Activated T-cell treated with anti-CD3 and anti-CD28 coated beads, Interleukin-2, amount 50 U/mL, for 4 hours (primary cell): ENCODE results near the gene UQCC3. TPM values are rescaled to one million over a fixed set of nuclear protein-coding genes. Genes with fewer than 3 reads are reported as not detected.
"Not testable (repeated sequence)": the region's sequence is repeated elsewhere in the genome, so short reads cannot be mapped to it uniquely, and the experiment has no call there.

Experiments
- ATAC-seq, 2 donors: fragments of 200-7000 bp; cut with Tn5 transposase; one replicate each; pipeline ENCODE4 v1.10.0; 2021
- DNase-seq: peaks from one replicate; pipeline ENCODE4 v3.0.0-alpha.2; 2020
- H3K27me3 Mint-ChIP-seq: one replicate; pipeline ENCODE4 v1.8.0; 2021; ENCODE audit warnings: low read depth, mixed read lengths
- H3K36me3 Mint-ChIP-seq: one replicate; pipeline ENCODE4 v1.8.0; 2022; ENCODE audit warnings: mixed read lengths; ENCODE audit not compliant: insufficient read depth
- H3K4me1 Mint-ChIP-seq: one replicate; pipeline ENCODE4 v1.8.0; 2021; ENCODE audit warnings: low read depth, mixed read lengths
- H3K4me3 Mint-ChIP-seq: one replicate; pipeline ENCODE4 v1.8.0; 2021; ENCODE audit warnings: mild to moderate bottlenecking, moderate library complexity, mixed read lengths
- H3K9me3 Mint-ChIP-seq: one replicate; pipeline ENCODE4 v1.8.0; 2021; ENCODE audit warnings: mixed read lengths
- total RNA-seq, 3 donors: library from RNA; stranded (reverse); gene quantifications; one replicate each; pipeline ENCODE4 v1.2.1, GENCODE V29; 2021

UQCC3 gene
- total RNA-seq, 3 donors from 2014 or later, result 9.4 to 14.6 (median 10.6) TPM

DNA sequence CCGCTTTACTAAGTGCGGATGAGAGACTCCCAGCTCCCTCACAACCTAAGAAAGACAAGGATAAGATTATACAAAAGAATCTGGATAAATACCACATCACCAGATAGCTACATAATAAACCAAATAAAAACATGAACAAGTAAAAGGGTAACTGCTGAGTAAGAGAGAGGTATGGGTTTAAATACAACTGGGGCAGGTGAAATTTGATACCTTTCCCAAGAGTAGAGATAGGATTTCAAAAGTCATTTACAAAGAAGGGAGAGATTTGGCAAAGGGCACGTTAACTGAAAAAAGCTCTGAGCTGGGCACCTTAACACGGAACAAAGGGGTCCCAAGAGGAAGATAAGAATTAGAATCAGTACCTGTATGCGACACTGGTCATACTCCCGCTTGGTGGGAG is 5.7 kb downstream of the UQCC3 start:
- Mint-ChIP-seq H3K27me3 (no peaks in the 10 kb centered on the region), H3K4me1 (peaks cover 33% of the 10 kb centered on the region), H3K4me3 (peak overlapping the region; percentile 90), H3K36me3 (peaks cover 13% of the 10 kb centered on the region), H3K9me3 (no peaks in the 10 kb centered on the region)
- DNase-seq (no peak), ATAC-seq (no peak)

DNA sequence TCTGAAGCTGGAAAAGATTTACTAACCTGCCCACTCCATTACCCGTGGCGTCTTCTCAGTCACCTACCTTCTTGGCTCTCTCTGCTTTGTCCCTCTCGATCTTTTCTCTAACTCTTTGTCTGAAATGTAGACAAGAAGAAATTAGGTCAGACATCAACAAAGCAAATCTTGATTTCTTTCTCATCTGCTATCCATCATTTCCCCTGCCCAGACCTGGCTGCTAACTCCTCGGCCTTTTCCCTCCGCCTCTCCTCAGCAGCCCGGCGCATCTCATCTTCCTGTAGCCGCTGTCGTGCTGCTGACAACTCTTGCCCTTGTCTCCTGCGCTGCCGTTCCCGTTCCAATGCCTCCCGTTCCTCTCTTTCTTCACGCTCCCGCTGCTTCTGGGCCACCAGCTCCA is 6.2 kb downstream of the UQCC3 start:
- Mint-ChIP-seq H3K27me3 (no peaks in the 10 kb centered on the region), H3K9me3 (no peaks in the 10 kb centered on the region), H3K36me3 (peaks cover 13% of the 10 kb centered on the region), H3K4me1 (peaks cover 29% of the 10 kb centered on the region), H3K4me3 (peak overlapping the region; percentile 90)
- no peak for DNase-seq
- no peak for ATAC-seq

DNA sequence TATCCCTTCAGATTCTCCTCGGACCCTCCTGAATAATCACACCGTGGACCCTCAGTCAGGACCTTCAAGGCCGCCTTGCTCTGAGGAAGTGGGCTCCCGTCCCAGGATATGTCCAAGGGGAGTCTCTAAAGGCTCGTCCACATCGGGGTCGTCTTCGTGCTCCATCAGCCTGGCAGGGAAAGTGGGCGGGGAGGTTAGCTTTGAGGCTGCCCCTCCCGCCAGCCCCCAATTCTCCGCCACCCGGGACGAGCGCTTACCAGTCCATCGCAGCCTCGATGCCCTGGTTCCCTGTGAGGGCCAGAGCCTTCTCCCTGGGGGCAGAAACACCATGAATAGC is 6.9 kb downstream of the UQCC3 start:
- DNase-seq (no peak), ATAC-seq (no peak)
- Mint-ChIP-seq H3K9me3 (no peaks in the 10 kb centered on the region), H3K4me3 (peak overlapping the region; percentile 90), H3K36me3 (peaks cover 13% of the 10 kb centered on the region), H3K27me3 (no peaks in the 10 kb centered on the region), H3K4me1 (peaks cover 26% of the 10 kb centered on the region)

DNA sequence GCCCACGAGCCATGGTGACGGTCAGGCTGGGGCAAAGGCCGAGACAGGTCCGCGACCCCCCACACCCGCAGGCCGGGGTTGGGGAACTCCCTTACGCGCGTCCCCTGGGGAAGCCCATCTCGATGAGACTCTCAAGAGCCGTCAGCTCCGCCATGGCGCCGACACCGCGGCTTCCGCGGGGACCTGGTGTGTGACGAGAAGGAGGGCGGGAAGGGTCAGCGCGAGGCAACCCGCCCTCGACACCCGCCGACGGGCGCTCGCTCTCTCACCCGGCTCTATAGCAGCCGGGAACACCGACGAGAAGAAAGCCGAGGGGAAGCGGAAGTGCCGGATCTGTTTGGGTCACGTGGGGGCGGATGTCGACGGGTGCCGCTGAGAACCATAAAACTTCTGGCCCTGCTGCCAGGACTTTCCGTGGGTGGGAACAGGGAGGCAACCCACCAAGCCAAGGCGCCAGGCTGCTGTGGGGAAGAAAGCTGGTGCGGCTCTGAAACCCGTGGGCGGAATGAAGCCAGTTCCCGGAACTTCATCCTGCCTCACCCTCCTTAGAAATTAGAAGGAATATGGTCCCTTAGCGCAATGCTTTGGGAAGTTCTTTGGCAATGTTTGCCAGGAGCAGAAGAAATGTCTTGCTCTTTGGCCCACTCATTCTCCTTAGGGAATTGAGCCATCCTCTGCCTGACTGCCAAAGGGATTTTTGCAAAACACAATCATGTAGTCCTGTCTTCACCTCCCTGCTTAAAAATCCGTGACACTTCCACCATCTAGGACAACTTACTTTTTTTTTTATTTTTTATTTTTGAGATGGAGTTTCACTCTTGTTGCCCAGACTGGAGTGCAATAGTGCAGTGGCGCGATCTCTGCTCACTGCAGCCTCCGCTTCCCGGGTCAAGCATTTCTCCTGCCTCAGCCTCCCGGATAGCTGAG is 7.6 kb downstream of the UQCC3 start, which contains the start of gene UBXN1:
Gene UBXN1, minus strand, starts transcription at position 304 of the 927 bp plus-strand sequence. Its CDS starts 150 bp downstream, at position 154.
- Mint-ChIP-seq H3K36me3 (peaks cover 13% of the 10 kb centered on the region), H3K4me1 (peaks cover 26% of the 10 kb centered on the region), H3K9me3 (no peaks in the 10 kb centered on the region), H3K27me3 (no peaks in the 10 kb centered on the region), H3K4me3 (peak within 1 kb of the TSS; percentile 90)
- peak; percentile 86 to 90 for ATAC-seq
- DNase-seq, result peak; percentile 78

DNA sequence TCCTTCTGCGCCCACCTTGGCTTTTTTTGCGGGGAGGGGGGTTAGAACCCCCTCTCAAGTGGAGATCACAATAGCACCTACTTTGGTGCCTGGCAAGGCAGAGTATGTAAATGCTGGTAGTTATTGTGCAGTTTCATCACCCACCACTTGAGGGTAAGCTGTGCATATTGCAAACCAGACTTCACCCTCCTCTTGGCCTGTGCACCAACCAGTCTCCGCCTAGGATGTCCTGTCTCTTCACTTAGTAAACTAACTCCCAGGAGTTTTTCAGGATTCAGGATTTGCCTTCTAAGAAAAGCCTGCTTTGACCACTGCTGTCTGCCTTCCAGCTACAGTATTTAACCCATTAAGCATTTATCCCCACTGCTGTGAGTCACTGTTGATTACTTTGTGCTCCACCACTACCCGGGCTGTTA is 9.4 kb downstream of the UQCC3 start:
- H3K9me3 Mint-ChIP-seq, result no peaks in the 10 kb centered on the region
- ATAC-seq, result peak; percentile 64 to 70
- no peaks in the 10 kb centered on the region for H3K27me3 Mint-ChIP-seq
- no peak for DNase-seq
- H3K4me1 Mint-ChIP-seq, result peaks cover 25% of the 10 kb centered on the region
- H3K4me3 Mint-ChIP-seq, result peak overlapping the region; percentile 64
- peaks cover 11% of the 10 kb centered on the region for H3K36me3 Mint-ChIP-seq

DNA sequence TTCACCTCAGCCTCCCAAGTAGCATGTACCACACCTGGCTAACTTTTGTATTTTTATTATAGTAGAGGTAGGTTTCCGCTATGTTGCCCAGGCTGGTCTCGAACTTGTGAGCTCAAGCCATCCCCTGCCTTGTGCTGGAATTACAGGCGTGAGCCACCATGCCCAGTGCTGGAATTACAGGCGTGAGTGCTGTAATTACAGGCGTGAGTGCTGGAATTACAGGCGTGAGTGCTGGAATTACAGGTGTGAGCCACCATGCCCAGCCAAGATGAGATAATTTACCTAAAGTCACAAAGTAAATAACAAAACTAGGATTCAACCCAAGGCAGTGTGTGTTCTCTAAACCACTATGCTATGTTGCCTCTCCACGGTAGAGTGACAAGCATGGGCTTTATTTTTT is 11.0 kb downstream of the UQCC3 start:
- H3K36me3 Mint-ChIP-seq, result peaks cover 8% of the 10 kb centered on the region
- H3K4me1 Mint-ChIP-seq, result peaks cover 17% of the 10 kb centered on the region
- H3K4me3 Mint-ChIP-seq, result no peak overlapping the region
- H3K27me3 Mint-ChIP-seq, result no peaks in the 10 kb centered on the region
- DNase-seq (no peak), ATAC-seq (no peak)
- no peaks in the 10 kb centered on the region for H3K9me3 Mint-ChIP-seq

DNA sequence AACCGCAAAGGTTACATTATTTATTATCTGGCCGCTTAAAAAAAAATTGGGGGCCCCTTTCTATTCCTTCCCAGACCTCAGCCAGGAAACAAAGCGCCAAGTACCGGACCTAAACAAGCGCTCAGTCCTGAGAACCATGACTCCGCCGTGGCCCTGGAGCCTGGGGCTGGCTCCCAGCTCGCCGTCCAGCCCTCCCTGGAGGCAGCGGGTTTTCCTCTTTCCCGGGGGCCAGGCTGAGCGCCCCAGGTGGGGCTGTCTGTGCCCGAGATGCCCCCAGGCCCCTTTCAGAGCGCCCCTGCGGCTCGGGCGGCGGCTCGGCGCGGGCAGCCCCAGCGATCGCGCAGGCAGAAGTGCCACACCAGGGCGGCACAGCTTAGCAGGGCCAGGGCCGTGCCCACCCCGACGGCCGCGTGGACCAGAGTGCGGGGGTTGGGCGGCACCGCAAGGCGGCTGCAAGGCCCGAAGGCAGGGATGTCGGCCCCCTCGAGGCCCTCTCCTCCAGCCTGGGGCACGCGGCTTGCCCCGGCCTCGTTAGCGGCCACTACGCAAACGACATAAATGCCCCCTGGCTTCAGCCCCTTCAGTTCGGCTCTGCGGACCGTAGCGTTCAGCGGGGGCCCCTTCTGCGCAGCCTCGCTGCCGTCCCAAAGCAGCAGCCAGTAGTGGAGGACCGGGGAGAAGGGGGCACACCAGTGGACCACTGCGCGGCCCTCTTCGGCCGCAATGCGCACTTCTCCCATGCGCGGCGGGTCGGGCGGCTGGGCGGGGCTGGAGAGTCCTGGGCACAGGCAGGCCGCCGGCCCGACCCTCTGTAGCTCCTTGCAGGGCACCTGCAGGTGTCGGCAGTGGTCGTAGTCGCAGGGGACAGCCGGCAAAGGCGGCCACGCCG is 16.3 kb downstream of the UQCC3 start:
- peaks cover 14% of the 10 kb centered on the region for H3K36me3 Mint-ChIP-seq
- no peaks in the 10 kb centered on the region for H3K4me1 Mint-ChIP-seq
- H3K4me3 Mint-ChIP-seq, result no peak overlapping the region
- DNase-seq (no peak), ATAC-seq (peak in 1 of 2 donors; percentile 37)
- H3K27me3 Mint-ChIP-seq, result peaks cover 4% of the 10 kb centered on the region
- H3K9me3 Mint-ChIP-seq, result no peaks in the 10 kb centered on the region

DNA sequence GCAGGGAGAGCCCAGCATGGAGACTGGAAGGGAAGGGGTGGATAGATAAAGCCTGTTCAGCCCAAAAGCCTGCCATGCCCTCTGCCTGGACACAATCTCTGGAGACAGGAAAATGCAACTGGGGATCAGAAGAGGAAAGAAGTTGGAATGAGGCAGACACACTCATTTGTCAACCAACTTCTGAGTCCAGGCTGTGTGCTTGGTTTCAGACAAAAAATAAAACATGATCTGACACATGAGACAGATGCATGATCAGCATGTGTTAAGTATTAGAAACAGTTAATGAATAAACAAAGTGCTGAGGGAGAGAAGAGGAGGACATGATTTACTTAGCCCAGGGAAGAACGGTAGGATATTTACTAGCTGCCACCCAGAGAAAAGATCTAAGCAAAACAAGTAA is 17.0 kb downstream of the UQCC3 start:
- no peak for DNase-seq
- no peak for ATAC-seq
- peaks cover 4% of the 10 kb centered on the region for H3K27me3 Mint-ChIP-seq
- H3K9me3 Mint-ChIP-seq, result no peaks in the 10 kb centered on the region
- H3K36me3 Mint-ChIP-seq, result peaks cover 16% of the 10 kb centered on the region
- H3K4me3 Mint-ChIP-seq, result no peak overlapping the region
- no peaks in the 10 kb centered on the region for H3K4me1 Mint-ChIP-seq

DNA sequence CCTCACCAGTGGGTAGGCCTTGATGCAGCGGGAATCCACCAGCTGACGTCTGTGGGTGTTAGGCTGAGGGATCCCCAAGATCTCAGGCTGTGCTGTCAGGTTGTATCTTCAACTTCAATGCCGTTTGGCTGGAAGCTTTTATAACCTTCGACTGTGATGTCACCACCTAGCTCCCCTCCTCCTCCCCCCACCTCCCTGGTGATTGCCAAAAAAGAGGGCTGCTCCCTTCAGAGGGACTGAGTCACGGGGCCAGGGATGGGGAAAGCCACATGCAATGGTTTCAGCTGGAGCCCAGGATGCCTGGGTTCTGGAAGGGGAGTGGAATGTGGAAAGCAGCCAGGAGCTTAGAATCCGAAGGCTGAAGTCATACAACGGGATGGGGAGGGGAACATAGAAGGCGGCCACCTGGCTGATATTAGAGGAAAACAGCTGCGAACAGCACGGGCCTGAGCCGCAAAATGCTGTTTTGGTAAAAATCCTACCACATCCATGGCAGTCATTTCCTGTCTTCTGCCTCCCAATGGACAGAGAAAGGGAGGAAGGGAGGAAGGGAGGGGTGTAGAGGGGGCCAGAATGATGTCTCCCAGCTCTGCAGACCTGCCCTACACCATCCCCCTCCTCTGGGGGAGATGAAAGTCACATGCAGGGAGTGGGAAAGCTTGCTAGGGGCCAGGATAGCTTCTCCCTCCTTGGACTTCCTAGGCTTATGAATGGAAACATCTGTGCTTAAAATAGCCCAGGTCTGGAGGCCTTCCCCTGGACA is 18.1 kb downstream of the UQCC3 start, which contains the start of gene LRRN4CL:
Gene LRRN4CL, minus strand, starts transcription at position 110 of the 763 bp plus-strand sequence. CDS start 1,022 bp downstream, outside the sequence.
- DNase-seq (no peak), ATAC-seq (no peak)
- H3K4me1 Mint-ChIP-seq, result peaks cover 1% of the 10 kb centered on the region
- H3K27me3 Mint-ChIP-seq, result peaks cover 4% of the 10 kb centered on the region
- peaks cover 16% of the 10 kb centered on the region for H3K36me3 Mint-ChIP-seq
- no peaks in the 10 kb centered on the region for H3K9me3 Mint-ChIP-seq
- H3K4me3 Mint-ChIP-seq, result no peak within 1 kb of the TSS

DNA sequence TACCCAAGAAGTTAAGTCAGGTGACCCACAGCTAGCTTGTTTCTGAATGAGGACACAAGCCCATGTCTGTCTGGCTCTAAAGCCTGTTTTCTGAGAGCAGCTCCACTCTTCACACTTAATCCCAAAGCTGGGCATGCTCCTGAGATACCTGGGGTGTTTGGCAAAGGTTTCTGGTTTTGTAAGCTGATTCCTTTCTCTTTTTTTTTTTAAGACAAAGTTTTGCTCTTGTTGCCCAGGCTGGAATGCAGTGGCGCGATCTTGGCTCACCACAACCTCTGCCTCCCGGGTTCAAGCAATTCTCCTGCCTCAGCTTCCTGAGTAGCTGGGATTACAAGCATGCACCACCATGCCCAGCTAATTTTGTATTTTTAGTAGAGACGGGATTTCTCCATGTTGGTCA is 22.2 kb downstream of the UQCC3 start:
- H3K4me1 Mint-ChIP-seq, H3K9me3 Mint-ChIP-seq, DNase-seq, ATAC-seq, H3K4me3 Mint-ChIP-seq, H3K27me3 Mint-ChIP-seq: not testable (repeated sequence)
- peaks cover 20% of the 10 kb centered on the region for H3K36me3 Mint-ChIP-seq

DNA sequence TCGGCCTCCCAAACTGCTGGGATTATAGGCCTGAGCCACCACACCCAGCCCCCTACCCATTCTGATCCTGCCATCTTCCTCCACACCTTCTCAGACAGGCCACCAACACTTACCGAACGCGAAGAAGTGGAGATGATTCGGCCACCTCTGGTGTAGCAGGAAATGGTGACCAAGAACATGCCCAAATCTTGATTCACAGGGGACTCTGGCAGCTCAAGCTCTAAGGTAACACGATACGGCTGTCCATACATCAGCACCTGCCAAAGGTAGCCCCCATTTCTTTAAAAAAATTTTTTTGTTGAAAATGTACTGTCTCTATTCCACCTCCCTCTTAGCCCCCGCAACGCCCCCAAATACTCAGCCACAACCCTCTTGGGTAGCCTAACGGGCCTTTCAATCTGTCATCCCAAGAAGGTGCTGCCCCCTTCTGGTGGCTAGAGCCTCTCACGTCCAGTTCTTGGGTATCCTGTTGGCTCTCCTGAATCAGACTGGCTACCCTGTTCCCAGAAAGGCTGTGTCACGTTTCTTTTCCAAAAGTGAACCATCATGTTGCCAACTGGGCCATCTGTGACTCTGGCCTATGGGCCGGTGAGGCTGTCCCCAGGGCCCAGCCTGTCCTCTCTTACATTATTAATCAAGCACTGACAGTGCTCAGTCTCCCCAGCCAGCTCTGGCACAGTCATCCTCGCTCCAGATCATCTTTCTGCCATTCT is 23.1 kb downstream of the UQCC3 start:
- ATAC-seq (peak; percentile 93 to 96), DNase-seq (peak; percentile 75)
- Mint-ChIP-seq H3K9me3 (no peaks in the 10 kb centered on the region), H3K27me3 (no peaks in the 10 kb centered on the region), H3K4me1 (peaks cover 6% of the 10 kb centered on the region), H3K4me3 (no peak overlapping the region), H3K36me3 (peaks cover 20% of the 10 kb centered on the region)

DNA sequence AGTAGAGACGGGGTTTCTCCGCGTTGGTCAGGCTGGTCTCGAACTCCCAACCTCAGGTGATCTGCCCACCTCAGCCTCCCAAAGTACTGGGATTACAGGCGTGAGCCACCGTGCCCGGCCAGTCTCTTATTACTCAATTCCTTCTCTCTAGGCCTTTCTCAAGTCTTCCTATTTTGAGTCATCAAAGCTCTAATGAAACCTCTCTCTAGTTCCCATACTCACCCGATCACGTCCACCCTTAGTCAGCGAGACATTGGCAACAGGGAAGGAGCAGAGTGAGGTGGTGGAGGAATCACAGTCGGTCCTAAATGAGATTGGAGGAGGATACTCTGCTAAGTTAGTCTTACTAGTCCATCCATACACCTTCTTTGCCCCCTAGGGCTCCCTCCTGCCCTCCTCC is 30.8 kb downstream of the UQCC3 start:
- H3K27me3 Mint-ChIP-seq, result no peaks in the 10 kb centered on the region
- DNase-seq (no peak), ATAC-seq (no peak)
- H3K36me3 Mint-ChIP-seq, result peaks cover 5% of the 10 kb centered on the region
- H3K9me3 Mint-ChIP-seq, result no peaks in the 10 kb centered on the region
- H3K4me1 Mint-ChIP-seq, result peaks cover 20% of the 10 kb centered on the region
- no peak overlapping the region for H3K4me3 Mint-ChIP-seq

DNA sequence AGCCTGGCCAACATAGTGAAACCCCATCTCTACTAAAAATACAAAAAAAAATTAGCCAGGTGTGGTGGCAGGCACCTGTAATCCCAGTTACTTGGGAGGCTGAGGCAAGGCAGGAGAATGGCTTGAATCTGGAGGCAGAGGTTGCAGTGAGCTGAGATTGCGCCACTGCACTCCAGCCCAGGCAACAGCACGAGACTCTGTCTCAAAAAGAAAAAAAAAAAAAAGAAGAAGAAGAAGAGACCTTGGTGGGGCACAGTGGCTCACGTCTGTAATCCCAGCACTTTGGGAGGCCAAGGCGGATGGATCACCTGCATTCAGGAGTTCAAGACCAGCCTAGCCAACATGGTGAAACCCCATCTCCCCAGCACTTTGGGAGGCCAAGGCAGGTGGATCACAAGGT is 32.4 kb downstream of the UQCC3 start:
- not testable (repeated sequence) for H3K27me3 Mint-ChIP-seq, H3K36me3 Mint-ChIP-seq, H3K4me3 Mint-ChIP-seq, DNase-seq, ATAC-seq, H3K9me3 Mint-ChIP-seq
- peaks cover 32% of the 10 kb centered on the region for H3K4me1 Mint-ChIP-seq
